Kasumi-1 (cell line): ENCODE measurements around the gene MARCO.
A peak's percentile ranks its signal among the peaks of the same experiment; 100 is the strongest.
"Not testable (repeated sequence)": the region's sequence is repeated elsewhere in the genome, so short reads cannot be mapped to it uniquely, and the experiment has no call there.

ENCODE experiments used
- DNase-seq, 2 experiments: peaks; one replicate each; lab custom pipeline; 2025; lab: John Stamatoyannopoulos, UW

MARCO gene

GRCh38 chr2:118974103-118974993 is 32.4 kb downstream of the MARCO start:
- DNase-seq = no peak

- DNase-seq = no peak
Observed at GRCh38 chr2:118975133-118975532, 33.1 kb downstream of the MARCO start.

- DNase-seq = no peak
Observed at GRCh38 chr2:118978064-118978463, 36.1 kb downstream of the MARCO start.

- no peak for DNase-seq
Observed at GRCh38 chr2:118979152-118979861, 37.3 kb downstream of the MARCO start.

GRCh38 chr2:118980022-118980421 is 38.0 kb downstream of the MARCO start:
- DNase-seq = no peak

GRCh38 chr2:118980573-118980972 is 38.6 kb downstream of the MARCO start:
- no peak for DNase-seq

- DNase-seq = no peak
Observed at GRCh38 chr2:118981632-118982031, 39.6 kb downstream of the MARCO start.

- DNase-seq = no peak
Observed at GRCh38 chr2:118982039-118982438, 40.0 kb downstream of the MARCO start.

GRCh38 chr2:118983133-118983532 is 41.1 kb downstream of the MARCO start:
- DNase-seq = no peak

- no peak for DNase-seq
Observed at GRCh38 chr2:118983915-118984314, 41.9 kb downstream of the MARCO start.

- peak; percentile 33 to 36 for DNase-seq
Observed at GRCh38 chr2:118986738-118987137, 44.7 kb downstream of the MARCO start.

GRCh38 chr2:118987886-118988285 is 45.9 kb downstream of the MARCO start:
- no peak for DNase-seq

- no peak for DNase-seq
Observed at GRCh38 chr2:118988706-118989105, 46.7 kb downstream of the MARCO start.

GRCh38 chr2:118989481-118989880 is 47.5 kb downstream of the MARCO start:
- no peak for DNase-seq

GRCh38 chr2:118990757-118991545 is 49.0 kb downstream of the MARCO start:
- no peak for DNase-seq

- DNase-seq = no peak
Observed at GRCh38 chr2:118991554-118991953, 49.6 kb downstream of the MARCO start.

- peak; percentile 15 to 31 for DNase-seq
Observed at GRCh38 chr2:118992740-118993391, 50.9 kb downstream of the MARCO start.

- no peak for DNase-seq
Observed at GRCh38 chr2:118993392-118993752, 51.4 kb downstream of the MARCO start.

GRCh38 chr2:118994172-118994700 is 52.2 kb downstream of the MARCO start:
- DNase-seq = no peak

GRCh38 chr2:118994778-118995177 is 52.8 kb downstream of the MARCO start:
- DNase-seq = no peak

GRCh38 chr2:119003856-119004255 is 61.9 kb downstream of the MARCO start:
- not testable (repeated sequence) for DNase-seq

GRCh38 chr2:119004602-119005001 is 62.6 kb downstream of the MARCO start:
- DNase-seq = no peak
